Neural crest cell (in vitro differentiated cells): ENCODE measurements around the gene TNFSF11. TPM values are rescaled to one million over a fixed set of nuclear protein-coding genes. Genes with fewer than 3 reads are reported as not detected.

ENCODE experiments used
- DNase-seq: peaks from one replicate; pipeline ENCODE4 v3.0.0; 2021; ENCODE audit warnings: low read depth, mixed read lengths, low spot score
- H3K27ac Mint-ChIP-seq: one replicate; pipeline ENCODE4 v1.8.0; 2021; ENCODE audit warnings: mild to moderate bottlenecking, mixed read lengths; ENCODE audit not compliant: unreplicated experiment
- H3K27me3 Mint-ChIP-seq: 2 replicates; pipeline ENCODE4 v1.8.0; 2021; ENCODE audit warnings: low read depth, mild to moderate bottlenecking, mixed read lengths
- H3K36me3 Mint-ChIP-seq: 2 replicates; pipeline ENCODE4 v1.8.0; 2021; ENCODE audit warnings: low read depth, mild to moderate bottlenecking, mixed read lengths
- H3K4me1 Mint-ChIP-seq: 2 replicates; pipeline ENCODE4 v1.8.0; 2021; ENCODE audit warnings: mixed read lengths
- H3K4me3 Mint-ChIP-seq: one replicate; pipeline ENCODE4 v1.8.0; 2021; ENCODE audit warnings: mild to moderate bottlenecking, mixed read lengths
- H3K9me3 Mint-ChIP-seq: 2 replicates; pipeline ENCODE4 v1.8.0; 2021; ENCODE audit warnings: mixed read lengths
- total RNA-seq: library from RNA; stranded (reverse); gene quantifications from 2 replicates; pipeline ENCODE4 v1.2.1, GENCODE V29; 2021
- TF ChIP-seq, protein P1 (sequence below): fragments of 200-600 bp; sonication (generic); conservative IDR thresholded peaks from 2 replicates; pipeline ENCODE4 v1.5.0; 2021; ENCODE audit warnings: antibody characterized with exemption, mild to moderate bottlenecking

TNFSF11 gene
- total RNA-seq, 1 donor from 2014 or later = not detected

DNA sequence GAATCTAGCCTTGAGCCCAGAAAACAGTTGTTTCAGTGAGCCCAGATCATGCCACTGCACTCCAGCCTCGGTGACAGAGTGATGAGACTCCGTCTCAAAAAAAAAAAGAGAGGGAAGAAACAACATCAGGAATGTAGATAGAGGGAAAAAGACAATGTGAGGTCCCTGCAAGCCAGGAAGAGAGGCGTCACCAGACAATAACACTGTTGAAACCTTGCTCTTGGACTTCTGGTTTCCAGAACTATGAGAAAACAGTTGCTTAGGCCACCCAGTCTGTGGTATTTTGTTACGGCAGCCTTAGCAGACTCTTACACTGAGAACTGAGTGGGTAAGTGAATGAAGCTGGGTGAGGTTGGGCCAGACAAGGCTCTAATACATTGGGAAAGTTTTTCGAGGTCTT, 64.1 kb downstream of the TNFSF11 start:
- peaks cover 9% of the 10 kb centered on the region for H3K9me3 Mint-ChIP-seq
- peaks cover 5% of the 10 kb centered on the region for H3K36me3 Mint-ChIP-seq
- H3K4me1 Mint-ChIP-seq = no peaks in the 10 kb centered on the region
- no peak overlapping the region for H3K4me3 Mint-ChIP-seq
- TF ChIP-seq, protein P1, sequence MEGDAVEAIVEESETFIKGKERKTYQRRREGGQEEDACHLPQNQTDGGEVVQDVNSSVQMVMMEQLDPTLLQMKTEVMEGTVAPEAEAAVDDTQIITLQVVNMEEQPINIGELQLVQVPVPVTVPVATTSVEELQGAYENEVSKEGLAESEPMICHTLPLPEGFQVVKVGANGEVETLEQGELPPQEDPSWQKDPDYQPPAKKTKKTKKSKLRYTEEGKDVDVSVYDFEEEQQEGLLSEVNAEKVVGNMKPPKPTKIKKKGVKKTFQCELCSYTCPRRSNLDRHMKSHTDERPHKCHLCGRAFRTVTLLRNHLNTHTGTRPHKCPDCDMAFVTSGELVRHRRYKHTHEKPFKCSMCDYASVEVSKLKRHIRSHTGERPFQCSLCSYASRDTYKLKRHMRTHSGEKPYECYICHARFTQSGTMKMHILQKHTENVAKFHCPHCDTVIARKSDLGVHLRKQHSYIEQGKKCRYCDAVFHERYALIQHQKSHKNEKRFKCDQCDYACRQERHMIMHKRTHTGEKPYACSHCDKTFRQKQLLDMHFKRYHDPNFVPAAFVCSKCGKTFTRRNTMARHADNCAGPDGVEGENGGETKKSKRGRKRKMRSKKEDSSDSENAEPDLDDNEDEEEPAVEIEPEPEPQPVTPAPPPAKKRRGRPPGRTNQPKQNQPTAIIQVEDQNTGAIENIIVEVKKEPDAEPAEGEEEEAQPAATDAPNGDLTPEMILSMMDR = no peak
- no peak overlapping the region for H3K27ac Mint-ChIP-seq
- DNase-seq = no peak
- H3K27me3 Mint-ChIP-seq = no peaks in the 10 kb centered on the region

DNA sequence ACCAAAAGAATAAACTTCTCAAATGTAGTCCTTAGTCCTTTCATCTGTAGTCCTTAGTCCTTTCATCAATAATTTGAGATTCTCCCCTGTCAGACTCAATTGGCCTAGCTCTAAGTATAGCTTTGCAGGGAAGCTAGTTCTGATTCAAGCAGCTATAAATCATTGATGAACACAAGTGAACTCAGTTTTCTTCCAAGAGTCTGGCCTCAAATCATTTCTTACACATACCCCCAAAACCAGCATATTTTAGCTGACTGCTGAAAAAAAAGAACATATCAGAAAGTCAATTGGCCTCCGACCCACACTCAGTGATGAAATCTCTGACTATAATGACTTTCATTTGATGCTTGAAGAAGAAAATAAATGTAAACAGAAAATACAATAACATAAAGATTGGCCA, 64.9 kb downstream of the TNFSF11 start:
- no peaks in the 10 kb centered on the region for H3K27me3 Mint-ChIP-seq
- H3K4me1 Mint-ChIP-seq = no peaks in the 10 kb centered on the region
- no peak overlapping the region for H3K27ac Mint-ChIP-seq
- DNase-seq = no peak
- peaks cover 5% of the 10 kb centered on the region for H3K36me3 Mint-ChIP-seq
- TF ChIP-seq, protein P1 = no peak
- peaks cover 9% of the 10 kb centered on the region for H3K9me3 Mint-ChIP-seq
- H3K4me3 Mint-ChIP-seq = no peak overlapping the region

DNA sequence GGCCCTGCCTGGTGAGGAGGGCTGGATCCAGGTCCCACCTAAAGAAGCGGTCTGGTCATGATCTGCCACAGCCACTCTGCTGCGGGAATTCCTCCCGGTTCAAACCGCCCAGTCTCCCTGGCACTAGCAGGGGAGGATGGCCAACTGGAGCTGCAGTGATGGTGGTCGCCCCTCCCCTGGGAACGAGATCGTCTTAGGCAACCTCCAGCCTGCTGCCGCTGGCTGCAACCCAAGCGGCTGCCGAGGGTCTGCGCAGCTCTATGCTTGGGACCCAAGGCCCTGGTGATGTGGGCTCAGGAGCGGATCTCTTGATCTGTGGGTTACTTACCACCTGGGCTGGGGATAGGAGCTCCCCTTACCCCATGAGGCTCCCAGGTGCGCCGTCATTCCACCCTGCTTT, 69.1 kb downstream of the TNFSF11 start:
- DNase-seq = no peak
- H3K27ac Mint-ChIP-seq = no peak overlapping the region
- no peaks in the 10 kb centered on the region for H3K4me1 Mint-ChIP-seq
- H3K36me3 Mint-ChIP-seq = peaks cover 5% of the 10 kb centered on the region
- no peaks in the 10 kb centered on the region for H3K27me3 Mint-ChIP-seq
- H3K9me3 Mint-ChIP-seq = peaks cover 11% of the 10 kb centered on the region
- no peak overlapping the region for H3K4me3 Mint-ChIP-seq
- TF ChIP-seq, protein P1 = no peak

DNA sequence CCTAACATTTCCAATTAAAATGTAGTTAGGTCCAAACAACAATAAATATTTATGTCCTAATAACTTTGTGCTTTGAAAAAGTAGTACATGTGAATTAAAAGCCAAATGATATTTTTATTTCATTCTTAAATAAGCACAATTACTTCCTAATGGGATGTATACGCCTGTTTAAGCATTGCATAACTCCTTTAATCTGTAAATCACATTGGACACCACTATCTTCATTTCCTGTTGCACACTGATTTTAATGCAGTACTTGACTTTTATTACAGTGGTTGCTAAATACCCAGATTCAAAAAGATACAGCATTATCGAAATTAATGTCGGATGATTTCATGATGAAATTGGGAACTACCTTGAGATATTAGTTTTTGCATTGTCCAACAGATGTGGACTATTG, 70.9 kb downstream of the TNFSF11 start:
- TF ChIP-seq, protein P1 = no peak
- DNase-seq = no peak
- peaks cover 14% of the 10 kb centered on the region for H3K9me3 Mint-ChIP-seq
- H3K27ac Mint-ChIP-seq = no peak overlapping the region
- peaks cover 3% of the 10 kb centered on the region for H3K36me3 Mint-ChIP-seq
- no peaks in the 10 kb centered on the region for H3K4me1 Mint-ChIP-seq
- no peaks in the 10 kb centered on the region for H3K27me3 Mint-ChIP-seq
- H3K4me3 Mint-ChIP-seq = no peak overlapping the region

DNA sequence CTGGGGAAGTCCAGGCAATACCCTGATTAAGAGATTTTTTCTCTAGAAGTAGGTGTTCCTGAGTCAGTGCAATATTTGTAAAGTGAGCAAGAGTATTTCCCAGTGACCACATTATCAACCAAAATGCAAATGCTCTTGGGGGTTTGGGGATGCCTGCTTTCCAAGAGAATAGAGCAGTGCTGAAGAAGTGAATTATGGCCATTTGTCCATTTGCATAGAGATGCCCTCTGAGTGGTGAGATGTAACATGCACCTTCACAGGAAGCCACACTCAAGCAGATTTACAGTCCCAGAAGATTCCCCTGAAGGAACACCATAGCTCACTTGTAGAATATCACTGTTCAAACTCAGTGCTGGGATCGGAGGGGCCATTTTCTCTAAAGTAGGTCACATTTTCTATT, 71.8 kb downstream of the TNFSF11 start:
- DNase-seq = no peak
- Mint-ChIP-seq H3K4me1 (no peaks in the 10 kb centered on the region), H3K27me3 (peaks cover 5% of the 10 kb centered on the region), H3K4me3 (no peak overlapping the region), H3K27ac (no peak overlapping the region), H3K36me3 (peaks cover 3% of the 10 kb centered on the region), H3K9me3 (peaks cover 10% of the 10 kb centered on the region)
- TF ChIP-seq, protein P1 = no peak

DNA sequence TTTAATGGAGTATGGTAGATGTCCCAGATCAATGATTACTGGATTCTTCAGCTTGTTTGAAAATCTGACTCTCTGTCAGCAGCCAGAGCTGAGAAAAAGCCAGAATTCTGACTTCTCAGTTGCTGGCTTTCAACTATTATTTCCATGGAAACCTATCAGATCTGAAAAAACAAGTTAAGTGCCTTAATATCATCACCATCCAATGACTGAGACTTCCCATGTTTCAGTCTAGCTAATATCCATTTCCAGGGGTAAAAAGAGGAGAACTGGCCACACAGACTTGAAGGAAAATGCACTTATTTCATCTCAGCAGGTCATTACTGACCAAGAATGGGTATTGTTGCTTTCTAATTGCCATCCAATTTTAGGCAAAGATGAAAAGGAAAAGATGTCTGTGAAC, 75.2 kb downstream of the TNFSF11 start:
- DNase-seq = no peak
- peaks cover 5% of the 10 kb centered on the region for H3K9me3 Mint-ChIP-seq
- peaks cover 5% of the 10 kb centered on the region for H3K27me3 Mint-ChIP-seq
- no peaks in the 10 kb centered on the region for H3K36me3 Mint-ChIP-seq
- TF ChIP-seq, protein P1 = no peak
- H3K27ac Mint-ChIP-seq = no peak overlapping the region
- H3K4me3 Mint-ChIP-seq = no peak overlapping the region
- H3K4me1 Mint-ChIP-seq = no peaks in the 10 kb centered on the region
